Measurements from ENCODE around the gene MPIG6B.

MPIG6B gene

DNA sequence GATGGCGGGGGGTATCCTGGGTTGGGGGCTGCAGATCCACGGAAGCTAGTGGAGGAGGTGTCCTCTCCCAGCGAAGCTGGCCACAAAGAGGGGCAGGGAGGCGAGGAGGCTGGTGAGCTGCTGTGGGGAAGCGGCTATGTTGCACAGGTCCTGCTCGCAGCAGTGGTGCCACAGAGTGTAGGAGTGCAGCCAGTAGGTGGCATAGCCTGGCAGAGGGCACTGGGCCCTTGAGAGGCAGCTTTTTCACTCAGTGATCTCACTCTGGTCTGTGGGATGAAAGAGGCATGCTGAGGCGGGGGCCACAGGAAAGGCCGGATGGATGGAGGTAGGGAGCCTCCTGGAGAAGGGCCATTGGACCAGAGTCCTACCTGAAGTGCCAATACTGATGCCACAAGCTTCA lies 10.9 kb upstream of the MPIG6B start:
- Histone ChIP-seq H3K4me3 (ENCODE audit: low read depth, low read length) (no peak overlapping the region), H3K9me3 (ENCODE audit: control insufficient read depth, insufficient read depth, low read length) (no peaks in the 10 kb centered on the region), H3K36me3 (ENCODE audit: control insufficient read depth, insufficient read depth, low read length) (no peaks in the 10 kb centered on the region), H3K27ac (ENCODE audit: low read depth, low read length) (no peak overlapping the region), H3K27me3 (ENCODE audit: control insufficient read depth, insufficient read depth, low read length) (no peaks in the 10 kb centered on the region), H3K4me1 (ENCODE audit: control insufficient read depth, insufficient read depth, low read length) (peaks cover 19% of the 10 kb centered on the region), H3K9ac (ENCODE audit: low read depth, low read length) (no peak overlapping the region)

GRCh38 chr6:31713465-31713864 lies 9.7 kb upstream of the MPIG6B start:
- Histone ChIP-seq H3K4me1 (ENCODE audit: control insufficient read depth, insufficient read depth, low read length) (peaks cover 27% of the 10 kb centered on the region), H3K9me3 (ENCODE audit: control insufficient read depth, insufficient read depth, low read length) (no peaks in the 10 kb centered on the region), H3K4me3 (ENCODE audit: low read depth, low read length) (no peak overlapping the region), H3K36me3 (ENCODE audit: control insufficient read depth, insufficient read depth, low read length) (no peaks in the 10 kb centered on the region), H3K27ac (ENCODE audit: low read depth, low read length) (peak overlapping the region; percentile 80), H3K27me3 (ENCODE audit: control insufficient read depth, insufficient read depth, low read length) (no peaks in the 10 kb centered on the region), H3K9ac (ENCODE audit: low read depth, low read length) (no peak overlapping the region)

DNA sequence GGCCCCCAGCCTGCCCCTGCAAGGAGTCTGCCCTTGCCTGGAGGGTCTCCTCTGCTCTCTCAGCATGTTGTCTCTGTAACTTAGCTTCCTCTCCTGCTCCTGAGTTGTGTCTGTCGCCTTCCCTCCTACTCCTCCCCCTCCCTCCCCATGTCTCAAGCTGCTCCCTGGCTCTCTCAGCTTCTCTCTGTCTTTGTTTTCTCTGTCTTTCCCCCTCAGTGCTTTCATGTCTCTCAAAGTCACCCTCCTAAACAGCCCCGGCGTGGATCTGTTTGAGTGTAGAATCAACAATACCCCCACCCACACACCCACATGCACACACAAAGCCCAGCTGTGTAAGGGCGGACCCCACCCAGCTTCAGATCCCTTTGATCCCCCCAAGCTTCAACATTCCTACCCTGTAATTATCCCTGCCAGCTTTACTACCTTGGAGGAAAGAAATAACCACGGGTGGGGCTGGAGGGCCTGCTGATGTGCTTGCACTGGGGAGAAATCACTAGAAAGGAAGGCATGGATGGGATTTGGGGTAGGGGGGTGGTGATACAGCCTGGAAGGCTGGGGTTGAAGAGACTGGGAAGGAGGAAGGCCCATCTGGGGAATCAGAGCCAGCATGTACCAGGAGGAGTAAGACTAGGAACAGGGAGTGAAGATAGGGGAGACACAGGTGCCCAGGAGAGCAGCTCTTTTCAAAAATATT lies 9.0 kb upstream of the MPIG6B start:
- H3K9ac ChIP-seq (ENCODE audit: low read depth, low read length), result no peak overlapping the region
- no peaks in the 10 kb centered on the region for H3K9me3 ChIP-seq (ENCODE audit: control insufficient read depth, insufficient read depth, low read length)
- H3K36me3 ChIP-seq (ENCODE audit: control insufficient read depth, insufficient read depth, low read length), result no peaks in the 10 kb centered on the region
- peaks cover 31% of the 10 kb centered on the region for H3K4me1 ChIP-seq (ENCODE audit: control insufficient read depth, insufficient read depth, low read length)
- no peak overlapping the region for H3K4me3 ChIP-seq (ENCODE audit: low read depth, low read length)
- no peaks in the 10 kb centered on the region for H3K27me3 ChIP-seq (ENCODE audit: control insufficient read depth, insufficient read depth, low read length)
- peak overlapping the region; percentile 80 for H3K27ac ChIP-seq (ENCODE audit: low read depth, low read length)

DNA sequence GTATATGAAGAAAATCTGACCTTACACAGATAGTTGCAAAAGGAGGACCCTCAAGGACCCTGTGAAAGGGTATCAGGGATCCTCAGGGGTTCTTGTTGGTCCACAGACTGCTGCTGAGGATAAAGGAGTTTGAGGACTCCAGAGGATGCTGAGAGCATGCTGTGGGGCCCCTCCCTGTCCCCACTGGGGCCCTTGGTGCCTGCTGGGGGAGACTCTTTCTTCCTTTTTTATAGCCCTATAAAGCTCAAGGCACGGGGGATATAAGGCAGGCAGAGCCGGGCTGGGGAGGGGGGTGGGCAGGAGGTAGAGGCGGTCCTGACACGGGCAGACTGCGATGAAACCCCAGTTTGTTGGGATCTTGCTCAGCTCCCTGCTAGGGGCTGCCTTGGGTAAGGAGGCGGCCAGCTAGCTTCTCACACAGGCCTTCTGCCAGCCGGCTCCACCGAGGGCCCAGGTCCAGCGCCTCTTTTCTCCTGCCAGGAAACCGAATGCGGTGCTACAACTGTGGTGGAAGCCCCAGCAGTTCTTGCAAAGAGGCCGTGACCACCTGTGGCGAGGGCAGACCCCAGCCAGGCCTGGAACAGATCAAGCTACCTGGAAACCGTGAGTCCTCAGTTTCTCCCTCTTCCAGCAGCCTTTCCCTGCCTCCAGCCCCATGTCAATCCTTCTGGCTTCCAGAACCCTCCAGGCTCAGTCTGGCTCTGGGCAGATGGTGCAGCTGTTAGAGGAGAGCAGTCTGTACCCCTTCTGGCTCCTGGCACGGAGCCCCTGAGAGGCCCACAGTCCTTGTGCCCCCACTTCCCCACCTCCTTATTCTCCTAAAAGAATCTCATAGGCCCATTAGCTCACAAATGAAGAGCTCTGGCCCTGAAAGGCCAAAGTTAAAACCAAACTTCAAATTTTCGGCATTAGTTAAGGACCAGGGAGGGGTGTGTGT lies 7.9 kb upstream of the MPIG6B start, which contains the start of gene LY6G6D:
Gene LY6G6D (plus strand): TSS at position 327 of the 937 bp plus-strand sequence. CDS start 8 bp downstream, at position 335.
- H3K9me3 ChIP-seq (ENCODE audit: control insufficient read depth, insufficient read depth, low read length), result no peaks in the 10 kb centered on the region
- H3K4me3 ChIP-seq (ENCODE audit: low read depth, low read length), result no peak within 1 kb of the TSS
- H3K4me1 ChIP-seq (ENCODE audit: control insufficient read depth, insufficient read depth, low read length), result peaks cover 31% of the 10 kb centered on the region
- H3K27ac ChIP-seq (ENCODE audit: low read depth, low read length), result peak within 1 kb of the TSS; percentile 80
- H3K27me3 ChIP-seq (ENCODE audit: control insufficient read depth, insufficient read depth, low read length), result no peaks in the 10 kb centered on the region
- H3K36me3 ChIP-seq (ENCODE audit: control insufficient read depth, insufficient read depth, low read length), result no peaks in the 10 kb centered on the region
- no peak within 1 kb of the TSS for H3K9ac ChIP-seq (ENCODE audit: low read depth, low read length)

GRCh38 chr6:31717499-31718222 lies 5.5 kb upstream of the MPIG6B start:
- Histone ChIP-seq H3K4me1 (ENCODE audit: control insufficient read depth, insufficient read depth, low read length) (peaks cover 31% of the 10 kb centered on the region), H3K9ac (ENCODE audit: low read depth, low read length) (no peak overlapping the region), H3K9me3 (ENCODE audit: control insufficient read depth, insufficient read depth, low read length) (no peaks in the 10 kb centered on the region), H3K27me3 (ENCODE audit: control insufficient read depth, insufficient read depth, low read length) (no peaks in the 10 kb centered on the region), H3K27ac (ENCODE audit: low read depth, low read length) (no peak overlapping the region), H3K4me3 (ENCODE audit: low read depth, low read length) (no peak overlapping the region), H3K36me3 (ENCODE audit: control insufficient read depth, insufficient read depth, low read length) (no peaks in the 10 kb centered on the region)

GRCh38 chr6:31718265-31718664 lies 4.9 kb upstream of the MPIG6B start:
- no peak overlapping the region for H3K27ac ChIP-seq (ENCODE audit: low read depth, low read length)
- H3K27me3 ChIP-seq (ENCODE audit: control insufficient read depth, insufficient read depth, low read length), result no peaks in the 10 kb centered on the region
- no peaks in the 10 kb centered on the region for H3K9me3 ChIP-seq (ENCODE audit: control insufficient read depth, insufficient read depth, low read length)
- H3K36me3 ChIP-seq (ENCODE audit: control insufficient read depth, insufficient read depth, low read length), result no peaks in the 10 kb centered on the region
- peaks cover 31% of the 10 kb centered on the region for H3K4me1 ChIP-seq (ENCODE audit: control insufficient read depth, insufficient read depth, low read length)
- no peak overlapping the region for H3K4me3 ChIP-seq (ENCODE audit: low read depth, low read length)
- no peak overlapping the region for H3K9ac ChIP-seq (ENCODE audit: low read depth, low read length)

DNA sequence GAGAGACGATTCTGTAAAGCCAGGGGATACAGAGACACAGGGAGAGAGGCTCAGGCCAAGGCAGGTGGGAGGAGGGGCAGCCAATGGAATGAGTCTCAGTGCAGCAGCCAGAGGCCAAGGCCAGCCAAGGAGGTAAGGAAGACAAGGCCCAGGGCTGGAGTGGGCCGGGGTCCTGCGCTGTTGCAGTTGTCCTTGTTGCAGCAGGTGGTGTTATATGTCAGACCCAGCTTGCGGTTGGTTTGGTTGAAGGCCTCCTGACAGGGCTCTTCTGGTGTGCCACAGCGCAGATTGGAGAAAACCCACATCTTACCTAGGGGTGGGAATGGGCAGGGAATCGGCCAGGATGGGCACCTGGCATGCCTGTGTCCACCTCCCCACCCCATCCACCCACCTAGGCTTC lies 4.2 kb upstream of the MPIG6B start:
- Histone ChIP-seq H3K27ac (ENCODE audit: low read depth, low read length) (no peak overlapping the region), H3K4me3 (ENCODE audit: low read depth, low read length) (no peak overlapping the region), H3K9me3 (ENCODE audit: control insufficient read depth, insufficient read depth, low read length) (no peaks in the 10 kb centered on the region), H3K9ac (ENCODE audit: low read depth, low read length) (no peak overlapping the region), H3K36me3 (ENCODE audit: control insufficient read depth, insufficient read depth, low read length) (no peaks in the 10 kb centered on the region), H3K27me3 (ENCODE audit: control insufficient read depth, insufficient read depth, low read length) (no peaks in the 10 kb centered on the region), H3K4me1 (ENCODE audit: control insufficient read depth, insufficient read depth, low read length) (peaks cover 27% of the 10 kb centered on the region)

DNA sequence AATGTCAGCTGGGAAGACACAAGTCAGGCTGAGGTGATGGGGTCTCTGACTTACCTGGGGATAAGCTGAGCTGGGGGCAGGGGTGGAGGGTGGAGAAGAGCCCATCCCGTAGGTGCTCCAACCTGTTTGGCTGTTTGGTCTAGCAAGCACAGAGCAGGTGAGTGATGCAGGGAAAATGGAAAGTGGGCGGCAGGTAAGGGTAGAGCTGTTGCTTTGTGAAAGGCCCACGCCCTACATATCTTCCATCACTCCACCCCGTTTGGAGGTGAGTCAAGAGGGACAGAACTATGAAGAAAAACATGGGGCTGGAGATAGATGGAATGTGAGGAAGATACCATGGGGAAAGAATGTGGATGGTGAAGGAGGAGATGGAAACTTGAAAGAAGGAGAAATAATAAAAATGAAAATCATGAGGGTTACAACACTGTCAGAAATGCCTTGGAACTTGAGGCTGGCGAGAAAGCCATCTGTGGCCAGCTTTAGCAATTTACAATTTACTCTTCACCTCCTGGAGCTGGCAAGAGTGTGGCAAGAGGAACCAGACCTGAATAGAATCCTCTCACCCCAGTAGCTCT lies 2.9 kb upstream of the MPIG6B start:
- no peaks in the 10 kb centered on the region for H3K27me3 ChIP-seq (ENCODE audit: control insufficient read depth, insufficient read depth, low read length)
- no peaks in the 10 kb centered on the region for H3K9me3 ChIP-seq (ENCODE audit: control insufficient read depth, insufficient read depth, low read length)
- H3K4me3 ChIP-seq (ENCODE audit: low read depth, low read length), result no peak overlapping the region
- H3K4me1 ChIP-seq (ENCODE audit: control insufficient read depth, insufficient read depth, low read length), result peaks cover 15% of the 10 kb centered on the region
- H3K36me3 ChIP-seq (ENCODE audit: control insufficient read depth, insufficient read depth, low read length), result no peaks in the 10 kb centered on the region
- no peak overlapping the region for H3K9ac ChIP-seq (ENCODE audit: low read depth, low read length)
- no peak overlapping the region for H3K27ac ChIP-seq (ENCODE audit: low read depth, low read length)

GRCh38 chr6:31721351-31722020 lies 1.7 kb upstream of the MPIG6B start, which contains the start of gene LY6G6C:
LY6G6C (minus strand) TSS chr6:31721746; CDS start chr6:31721679, 67 bp downstream.
- Histone ChIP-seq H3K9me3 (ENCODE audit: control insufficient read depth, insufficient read depth, low read length) (no peaks in the 10 kb centered on the region), H3K27me3 (ENCODE audit: control insufficient read depth, insufficient read depth, low read length) (no peaks in the 10 kb centered on the region), H3K36me3 (ENCODE audit: control insufficient read depth, insufficient read depth, low read length) (peaks cover 7% of the 10 kb centered on the region), H3K9ac (ENCODE audit: low read depth, low read length) (no peak within 1 kb of the TSS), H3K27ac (ENCODE audit: low read depth, low read length) (no peak within 1 kb of the TSS), H3K4me3 (ENCODE audit: low read depth, low read length) (no peak within 1 kb of the TSS), H3K4me1 (ENCODE audit: control insufficient read depth, insufficient read depth, low read length) (peaks cover 13% of the 10 kb centered on the region)

GRCh38 chr6:31722173-31722572 lies 1.0 kb upstream of the MPIG6B start:
- peaks cover 13% of the 10 kb centered on the region for H3K4me1 ChIP-seq (ENCODE audit: control insufficient read depth, insufficient read depth, low read length)
- H3K4me3 ChIP-seq (ENCODE audit: low read depth, low read length), result no peak overlapping the region
- H3K36me3 ChIP-seq (ENCODE audit: control insufficient read depth, insufficient read depth, low read length), result peaks cover 14% of the 10 kb centered on the region
- no peak overlapping the region for H3K9ac ChIP-seq (ENCODE audit: low read depth, low read length)
- H3K9me3 ChIP-seq (ENCODE audit: control insufficient read depth, insufficient read depth, low read length), result no peaks in the 10 kb centered on the region
- no peaks in the 10 kb centered on the region for H3K27me3 ChIP-seq (ENCODE audit: control insufficient read depth, insufficient read depth, low read length)
- no peak overlapping the region for H3K27ac ChIP-seq (ENCODE audit: low read depth, low read length)
